Measurements from ENCODE around the gene CD164L2.

CD164L2 gene

DNA sequence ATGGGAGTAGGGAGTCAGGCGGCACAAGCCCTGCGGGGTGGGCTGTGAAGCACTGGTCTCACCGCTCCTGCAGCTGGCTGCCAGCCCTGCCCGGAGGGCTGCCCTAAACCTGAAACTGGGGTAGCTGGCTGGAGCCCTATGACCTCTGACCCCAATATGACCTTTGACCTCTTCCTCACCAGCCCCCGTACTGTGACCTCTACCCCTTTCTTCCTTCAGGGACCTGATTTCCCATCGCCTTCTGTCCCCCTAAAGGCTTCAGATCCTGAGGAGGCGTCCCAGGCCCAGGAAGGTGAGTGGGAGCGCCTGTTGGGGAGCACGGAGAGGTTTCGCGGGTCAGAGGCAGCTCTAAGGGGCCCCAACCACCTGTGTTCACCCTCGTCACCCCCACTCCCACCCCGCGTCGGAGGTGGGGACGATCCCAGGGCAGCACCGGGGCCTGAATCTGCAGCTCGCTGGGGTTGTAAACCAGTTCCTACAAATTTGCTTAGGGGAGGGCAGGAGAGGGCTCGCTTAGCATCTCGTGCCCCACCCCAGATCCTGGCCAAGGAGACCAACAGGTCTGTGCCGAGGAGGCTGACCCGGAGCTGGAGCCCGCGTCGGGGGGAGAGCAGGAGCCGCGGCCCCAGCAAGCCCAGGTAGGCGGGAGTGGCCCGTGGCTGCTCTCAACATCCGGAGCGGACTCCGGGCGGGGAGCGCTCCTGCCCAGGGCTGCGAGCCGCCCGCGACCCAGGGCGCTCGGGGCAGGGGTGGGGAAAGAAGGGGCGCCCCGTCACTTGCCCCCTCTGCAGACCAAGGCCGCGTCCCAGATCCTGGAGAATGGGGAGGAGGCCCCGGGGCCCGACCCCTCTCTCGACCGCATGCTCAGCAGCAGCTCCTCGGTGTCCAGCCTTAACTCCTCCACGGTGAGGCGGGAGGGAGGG, 34.0 kb downstream of the CD164L2 start:
- H3K36me3 Mint-ChIP-seq = peaks cover 30% of the 10 kb centered on the region
- peak overlapping the region; percentile 31 for H3K4me3 Mint-ChIP-seq
- H3K27ac Mint-ChIP-seq = peak overlapping the region; percentile 33
- no peaks in the 10 kb centered on the region for H3K27me3 Mint-ChIP-seq
- H3K9me3 Mint-ChIP-seq = no peaks in the 10 kb centered on the region
- H3K4me1 Mint-ChIP-seq = peaks cover 28% of the 10 kb centered on the region
- peak; percentile 59 for DNase-seq
- CTCF ChIA-PET = interaction anchor here (0.9 to 1.7 kb wide), 4 partner anchors 8 to 26 kb away, joined by 3 to 4 read pairs (median 3); partner anchors contain the start of gene MAP3K6

- peak overlapping the region; percentile 24 for H3K27ac Mint-ChIP-seq
- CTCF ChIA-PET = interaction anchor here (1.4 kb wide), 1 partner anchor 10 kb away, joined by 10 read pairs; no protein-coding TSS in a partner anchor
Measured at GRCh38 chr1:27346991-27347624, 36.0 kb downstream of the CD164L2 start.

DNA sequence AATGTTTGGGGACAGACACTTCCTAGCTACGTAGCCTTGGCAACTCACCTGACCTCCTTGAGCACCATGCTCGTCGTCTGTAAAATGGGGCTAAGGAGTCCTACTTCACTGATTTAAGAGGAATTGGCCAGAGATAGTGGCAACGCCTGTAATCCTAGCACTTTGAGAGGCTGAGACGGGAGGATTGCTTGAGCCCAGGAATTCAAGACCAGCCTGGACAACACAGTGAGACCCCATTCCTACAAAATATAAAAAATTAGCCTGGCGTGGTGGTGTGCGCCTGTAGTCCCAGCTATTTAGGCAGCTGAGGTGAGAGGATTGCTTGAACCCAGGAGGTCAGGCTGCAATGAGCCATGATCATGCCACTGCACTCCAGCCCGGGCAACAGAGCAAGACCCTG, 36.8 kb downstream of the CD164L2 start:
- H3K27ac Mint-ChIP-seq = no peak overlapping the region
- H3K9me3 Mint-ChIP-seq = no peaks in the 10 kb centered on the region
- CTCF ChIA-PET = interaction anchor here (1.0 to 2.2 kb wide), 3 partner anchors 9 to 41 kb away, joined by 4 to 10 read pairs (median 5); no protein-coding TSS in a partner anchor
- peaks cover 43% of the 10 kb centered on the region for H3K36me3 Mint-ChIP-seq
- no peak for DNase-seq
- no peaks in the 10 kb centered on the region for H3K27me3 Mint-ChIP-seq
- peaks cover 48% of the 10 kb centered on the region for H3K4me1 Mint-ChIP-seq
- H3K4me3 Mint-ChIP-seq = no peak overlapping the region

More at GRCh38 chr1:27346991-27347624, 36.0 kb downstream of the CD164L2 start:
- Mint-ChIP-seq H3K27me3 (no peaks in the 10 kb centered on the region), H3K36me3 (peaks cover 42% of the 10 kb centered on the region), H3K4me1 (peaks cover 42% of the 10 kb centered on the region), H3K4me3 (no peak overlapping the region), H3K9me3 (no peaks in the 10 kb centered on the region)
- DNase-seq = no peak

DNA sequence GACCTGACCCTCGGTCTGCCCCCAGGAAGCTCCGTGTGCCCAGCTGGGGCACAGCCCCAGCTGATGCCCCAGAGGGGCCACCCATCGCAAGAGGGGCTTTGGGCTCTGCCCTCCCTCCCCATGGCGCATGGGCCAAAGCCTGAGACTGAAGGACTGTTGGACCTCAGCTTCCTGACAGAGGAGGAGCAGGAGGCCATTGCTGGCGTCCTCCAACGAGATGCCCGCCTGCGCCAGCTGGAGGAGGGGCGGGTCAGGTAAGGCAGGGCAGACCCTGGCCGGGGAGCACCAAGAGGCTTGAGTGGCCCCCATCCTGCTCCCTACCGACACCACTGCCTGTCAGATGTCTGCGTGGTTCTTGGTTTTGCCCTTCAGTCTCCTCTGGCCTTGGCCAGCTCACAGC, 37.9 kb downstream of the CD164L2 start:
- no peak overlapping the region for H3K4me3 Mint-ChIP-seq
- H3K27me3 Mint-ChIP-seq = no peaks in the 10 kb centered on the region
- CTCF ChIA-PET = interaction anchor here (0.7 to 2.2 kb wide), 7 partner anchors 11 to 42 kb away, joined by 3 to 8 read pairs (median 4); partner anchors contain the start of gene MAP3K6
- H3K9me3 Mint-ChIP-seq = no peaks in the 10 kb centered on the region
- H3K36me3 Mint-ChIP-seq = peaks cover 40% of the 10 kb centered on the region
- peak overlapping the region; percentile 33 for H3K27ac Mint-ChIP-seq
- H3K4me1 Mint-ChIP-seq = peaks cover 57% of the 10 kb centered on the region
- DNase-seq = no peak

GRCh38 chr1:27343639-27344025, 39.5 kb downstream of the CD164L2 start:
- H3K9me3 Mint-ChIP-seq = no peaks in the 10 kb centered on the region
- H3K4me1 Mint-ChIP-seq = peaks cover 65% of the 10 kb centered on the region
- H3K36me3 Mint-ChIP-seq = peaks cover 43% of the 10 kb centered on the region
- CTCF ChIA-PET = interaction anchor here (1.0 to 2.8 kb wide), 4 partner anchors 11 to 319 kb away, joined by 3 to 26 read pairs (median 4); partner anchors contain the start of gene MAP3K6
- peak; percentile 46 for DNase-seq
- H3K27ac Mint-ChIP-seq = peak overlapping the region; percentile 90
- peak overlapping the region; percentile 90 for H3K4me3 Mint-ChIP-seq
- H3K27me3 Mint-ChIP-seq = no peaks in the 10 kb centered on the region

GRCh38 chr1:27342778-27343638, 40.1 kb downstream of the CD164L2 start:
- peak overlapping the region; percentile 90 for H3K4me3 Mint-ChIP-seq
- CTCF ChIA-PET = interaction anchor here (0.6 to 3.2 kb wide), 8 partner anchors 10 to 320 kb away, joined by 3 to 26 read pairs (median 4); partner anchors contain the start of gene MAP3K6
- peak overlapping the region; percentile 90 for H3K27ac Mint-ChIP-seq
- H3K9me3 Mint-ChIP-seq = no peaks in the 10 kb centered on the region
- DNase-seq = peak; percentile 87
- H3K27me3 Mint-ChIP-seq = no peaks in the 10 kb centered on the region
- peaks cover 65% of the 10 kb centered on the region for H3K4me1 Mint-ChIP-seq
- H3K36me3 Mint-ChIP-seq = peaks cover 44% of the 10 kb centered on the region

DNA sequence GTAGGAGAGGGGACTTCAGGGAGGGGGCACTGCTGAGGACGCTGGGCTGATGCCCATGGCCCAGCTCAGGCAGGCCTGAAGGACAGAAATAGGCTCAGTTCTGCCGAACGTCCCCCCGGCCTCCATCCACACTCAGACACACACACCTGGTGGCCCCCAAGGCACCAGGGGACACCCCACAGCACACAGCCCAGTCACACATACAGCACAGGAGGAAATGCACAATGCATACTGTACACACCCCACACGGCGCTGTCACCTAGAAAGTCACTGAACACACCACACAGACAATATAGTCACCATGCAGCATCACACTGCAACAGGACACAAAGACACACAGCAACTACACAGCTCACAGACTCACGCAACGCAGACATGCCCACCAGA, 40.7 kb downstream of the CD164L2 start:
- CTCF ChIA-PET = interaction anchor here (0.6 to 3.2 kb wide), 8 partner anchors 10 to 321 kb away, joined by 3 to 26 read pairs (median 4); no protein-coding TSS in a partner anchor
- peaks cover 43% of the 10 kb centered on the region for H3K36me3 Mint-ChIP-seq
- peaks cover 61% of the 10 kb centered on the region for H3K4me1 Mint-ChIP-seq
- H3K27me3 Mint-ChIP-seq = no peaks in the 10 kb centered on the region
- H3K9me3 Mint-ChIP-seq = no peaks in the 10 kb centered on the region
- H3K27ac Mint-ChIP-seq = peak overlapping the region; percentile 90
- DNase-seq = peak; percentile 57
- peak overlapping the region; percentile 90 for H3K4me3 Mint-ChIP-seq

DNA sequence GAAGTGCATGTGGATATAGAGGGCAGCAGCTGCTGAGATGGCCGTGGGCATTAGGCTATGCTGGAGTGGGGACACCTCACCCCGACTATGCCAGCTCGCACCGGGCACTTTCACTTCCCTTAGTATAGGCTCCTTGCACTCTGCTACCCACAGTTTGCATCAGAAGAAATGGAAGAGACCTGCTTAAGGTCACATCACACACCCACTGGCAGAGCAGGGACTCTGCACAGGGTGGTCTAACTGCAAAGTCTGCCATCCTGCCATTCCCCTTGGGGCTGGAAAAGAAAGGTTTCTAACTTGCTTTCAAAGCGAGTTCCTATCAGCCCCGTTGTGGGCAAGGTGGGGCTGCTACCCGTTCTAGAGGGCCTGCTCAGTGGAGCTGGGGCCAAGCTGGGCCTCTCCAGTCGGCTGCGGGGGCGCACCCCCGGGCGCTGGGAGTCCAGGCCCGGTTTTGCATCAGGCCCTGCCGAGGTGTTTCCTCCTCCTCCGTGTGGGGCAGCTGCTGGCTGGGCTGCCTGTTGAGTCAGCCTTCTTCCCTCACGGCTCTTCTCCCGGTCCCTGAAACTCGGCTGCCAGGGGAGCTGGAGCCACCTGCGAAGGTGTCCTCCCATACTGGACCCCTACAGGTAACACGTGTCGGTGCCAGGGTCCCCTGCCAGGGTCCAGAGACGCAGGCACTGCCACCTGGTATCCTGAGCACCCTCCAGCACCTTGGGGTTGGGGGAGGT, 41.4 kb downstream of the CD164L2 start, which contains the start of gene SYTL1:
TSS of gene SYTL1 (plus strand) at position 498 of the 728 bp plus-strand sequence. CDS start 3,313 bp downstream, outside the sequence.
- Mint-ChIP-seq H3K27me3 (no peaks in the 10 kb centered on the region), H3K9me3 (no peaks in the 10 kb centered on the region), H3K27ac (peak within 1 kb of the TSS; percentile 90), H3K36me3 (peaks cover 41% of the 10 kb centered on the region), H3K4me1 (peaks cover 59% of the 10 kb centered on the region), H3K4me3 (peak within 1 kb of the TSS; percentile 90)
- peak; percentile 81 for DNase-seq
- CTCF ChIA-PET = interaction anchor here (0.6 to 3.2 kb wide), 8 partner anchors 9 to 50 kb away, joined by 3 to 26 read pairs (median 4); partner anchors contain the start of gene GPR3

- H3K36me3 Mint-ChIP-seq = peaks cover 40% of the 10 kb centered on the region
- DNase-seq = no peak
- H3K4me3 Mint-ChIP-seq = no peak overlapping the region
- no peaks in the 10 kb centered on the region for H3K27me3 Mint-ChIP-seq
- H3K4me1 Mint-ChIP-seq = peaks cover 45% of the 10 kb centered on the region
- CTCF ChIA-PET = interaction anchor here (0.7 to 1.5 kb wide), 3 partner anchors 18 to 56 kb away, joined by 3 read pairs; no protein-coding TSS in a partner anchor
- H3K9me3 Mint-ChIP-seq = no peaks in the 10 kb centered on the region
- peak overlapping the region; percentile 30 for H3K27ac Mint-ChIP-seq
Measured at GRCh38 chr1:27339213-27339612, 43.9 kb downstream of the CD164L2 start.

DNA sequence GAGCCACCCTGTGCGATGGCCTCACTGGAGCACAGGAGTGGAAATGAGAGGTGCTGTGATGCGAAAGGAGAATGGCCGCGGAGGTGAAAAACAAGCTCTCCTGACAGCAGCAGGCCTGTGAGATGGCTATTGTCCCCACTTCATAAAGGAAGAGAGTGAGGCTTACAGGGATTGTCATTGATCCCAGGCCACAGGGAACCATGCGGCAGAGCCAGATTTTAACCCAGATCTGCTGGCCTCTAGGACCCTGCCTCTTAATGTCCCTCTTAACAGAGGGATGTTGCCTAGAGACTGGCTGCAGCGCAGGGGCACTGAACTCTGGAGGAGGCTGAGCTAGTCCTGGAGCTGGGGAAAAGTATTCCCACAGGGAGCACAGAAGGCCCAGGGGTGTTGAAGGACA, 44.4 kb downstream of the CD164L2 start:
- H3K9me3 Mint-ChIP-seq = no peaks in the 10 kb centered on the region
- peaks cover 40% of the 10 kb centered on the region for H3K4me1 Mint-ChIP-seq
- no peak overlapping the region for H3K27ac Mint-ChIP-seq
- DNase-seq = no peak
- no peak overlapping the region for H3K4me3 Mint-ChIP-seq
- CTCF ChIA-PET = interaction anchor here (0.7 to 1.5 kb wide), 3 partner anchors 19 to 57 kb away, joined by 3 read pairs; no protein-coding TSS in a partner anchor
- H3K27me3 Mint-ChIP-seq = no peaks in the 10 kb centered on the region
- H3K36me3 Mint-ChIP-seq = peaks cover 43% of the 10 kb centered on the region

- Mint-ChIP-seq H3K4me1 (peaks cover 43% of the 10 kb centered on the region), H3K9me3 (no peaks in the 10 kb centered on the region), H3K4me3 (no peak overlapping the region), H3K27ac (no peak overlapping the region), H3K36me3 (peaks cover 40% of the 10 kb centered on the region), H3K27me3 (no peaks in the 10 kb centered on the region)
- CTCF ChIA-PET = interaction anchor here (0.6 kb wide), 1 partner anchor 39 kb away, joined by 3 read pairs; no protein-coding TSS in a partner anchor
- DNase-seq = no peak
Measured at GRCh38 chr1:27336756-27337155, 46.4 kb downstream of the CD164L2 start.

- H3K4me3 Mint-ChIP-seq = no peak overlapping the region
- H3K9me3 Mint-ChIP-seq = no peaks in the 10 kb centered on the region
- no peaks in the 10 kb centered on the region for H3K27me3 Mint-ChIP-seq
- H3K27ac Mint-ChIP-seq = no peak overlapping the region
- CTCF ChIA-PET = interaction anchor here (0.9 to 1.4 kb wide), 3 partner anchors 52 to 60 kb away, joined by 4 read pairs; no protein-coding TSS in a partner anchor
- no peak for DNase-seq
- peaks cover 43% of the 10 kb centered on the region for H3K4me1 Mint-ChIP-seq
- peaks cover 40% of the 10 kb centered on the region for H3K36me3 Mint-ChIP-seq
Measured at GRCh38 chr1:27335506-27336422, 47.4 kb downstream of the CD164L2 start.
